GM12878 (cell line): ENCODE measurements around the gene SYNDIG1. TPM values are rescaled to one million over a fixed set of nuclear protein-coding genes. Genes with fewer than 3 reads are reported as not detected.

Source experiments
- ATAC-seq: fragments of 200-7000 bp; cut with Tn5 transposase; 3 replicates; pipeline ENCODE4 v1.9.1; 2020; ENCODE audit warnings: mild to moderate bottlenecking, moderate library complexity
- BruUV-seq: library from RNA; stranded (reverse); fragments of 400-500 nt; replicated peaks from 2 replicates; lab custom pipeline; 2021; lab: Mats Ljungman, UMichigan
- CTCF ChIA-PET: fragments of 300-600 bp; sonication (Branson Sonifier 250); formaldehyde crosslinking; extraction: SDS; loops from one replicate; lab custom pipeline; 2021; ENCODE audit warnings: inconsistent platforms; lab: Yijun Ruan, JAX
- POLR2A ChIA-PET: fragments of 350-600 bp; formaldehyde crosslinking; extraction: SDS; loops from one replicate; lab custom pipeline; 2021; ENCODE audit warnings: inconsistent platforms; lab: Charles Lee
- RAD21 ChIA-PET: fragments of 300-600 bp; sonication (Branson Sonifier 250); formaldehyde crosslinking; loops from one replicate; lab custom pipeline; 2023; ENCODE audit warnings: antibody characterized with exemption; ENCODE audit not compliant: unreplicated experiment; lab: Charles Lee
- SMC1A ChIA-PET: fragments of 300-600 bp; sonication (Branson Sonifier 250); formaldehyde crosslinking; loops from one replicate; lab custom pipeline; 2023; ENCODE audit not compliant: unreplicated experiment, uncharacterized antibody; lab: Charles Lee
- DNase-seq: peaks from one replicate; pipeline ENCODE4 v3.0.0-alpha.2; 2011; ENCODE audit warnings: low read depth, low spot score
- FAIRE-seq: peaks from 3 replicates; lab custom pipeline; 2011; peaks lifted over from hg19 to GRCh38; lab: Jason Lieb, UNC
- H2AFZ ChIP-seq: 2 replicates; pipeline ENCODE4 v1.6.0; 2011; ENCODE audit warnings: low read depth, low read length, control low read depth; ENCODE audit not compliant: control insufficient read depth
- H3K27ac ChIP-seq: 2 replicates; pipeline ENCODE4 v1.5.1; 2011; ENCODE audit warnings: control low read depth; ENCODE audit not compliant: control insufficient read depth, insufficient read depth
- H3K27me3 ChIP-seq, 2 experiments: replicated peaks in 1 of 2; 2 replicates each; pipeline versions ENCODE4 v1.6.0 to v1.6.1; 2011; ENCODE audit warnings: low read length in 1 of 2; ENCODE audit not compliant: control insufficient read depth in 2 of 2, insufficient read depth in 2 of 2
- H3K36me3 ChIP-seq, 2 experiments: 2 replicates each; pipeline ENCODE4 v1.5.1; 2011; ENCODE audit warnings: low read length in 1 of 2; ENCODE audit not compliant: control insufficient read depth in 2 of 2, insufficient read depth in 2 of 2
- H3K4me1 ChIP-seq: 2 replicates; pipeline ENCODE4 v1.6.1; 2011; ENCODE audit warnings: mild to moderate bottlenecking, low read length, moderate library complexity, mixed read lengths; ENCODE audit not compliant: control insufficient read depth, insufficient read depth
- H3K4me2 ChIP-seq: 2 replicates; pipeline ENCODE4 v1.6.0; 2011; ENCODE audit warnings: control low read depth; ENCODE audit not compliant: control insufficient read depth, insufficient read depth
- H3K4me3 ChIP-seq: fragments of 200-600 bp; sonication (generic); 2 replicates; pipeline ENCODE4 v1.5.1; 2016
- H3K79me2 ChIP-seq: 2 replicates; pipeline ENCODE4 v1.6.0; 2011; ENCODE audit warnings: low read length; ENCODE audit not compliant: control insufficient read depth, insufficient read depth
- H3K9ac ChIP-seq: 2 replicates; pipeline ENCODE4 v1.8.0; 2011; ENCODE audit warnings: low read length, control low read depth, mixed read lengths; ENCODE audit not compliant: control insufficient read depth, insufficient read depth
- H3K9me3 ChIP-seq: replicated peaks from 3 replicates; pipeline ENCODE4 v1.5.1; 2011; ENCODE audit warnings: mild to moderate bottlenecking, low read length; ENCODE audit not compliant: control insufficient read depth, insufficient read depth
- H4K20me1 ChIP-seq: 2 replicates; pipeline ENCODE4 v1.6.0; 2011; ENCODE audit not compliant: control insufficient read depth, insufficient read depth
- BCL11A ChIP-seq: IDR thresholded peaks from 2 replicates; pipeline ENCODE4 v1.6.1; 2011; ENCODE audit warnings: low read depth, low read length
- CREM ChIP-seq: IDR thresholded peaks from 2 replicates; pipeline ENCODE4 v1.6.1; 2014; ENCODE audit warnings: antibody characterized with exemption, low read depth
- DPF2 ChIP-seq: fragments of 450-650 bp; IDR thresholded peaks from 2 replicates; pipeline ENCODE4 v1.6.1; 2017; ENCODE audit warnings: mild to moderate bottlenecking
- PML ChIP-seq: IDR thresholded peaks from 2 replicates; pipeline ENCODE4 v1.6.1; 2012; ENCODE audit warnings: low read length, inconsistent platforms
- POLR2AphosphoS5 ChIP-seq: IDR thresholded peaks from 2 replicates; pipeline ENCODE4 v1.6.1; 2011; ENCODE audit warnings: mild to moderate bottlenecking, low read length, inconsistent platforms
- SP1 ChIP-seq: IDR thresholded peaks from one replicate; pipeline ENCODE4 v1.6.1; 2011; ENCODE audit warnings: low read depth, low read length
- TCF12 ChIP-seq: IDR thresholded peaks from 2 replicates; pipeline ENCODE4 v1.6.1; 2011; ENCODE audit warnings: low read depth, mild to moderate bottlenecking, low read length
- ZNF24 ChIP-seq: fragments of 450-650 bp; IDR thresholded peaks from 2 replicates; pipeline ENCODE4 v1.6.1; 2017; ENCODE audit warnings: antibody characterized with exemption, mild to moderate bottlenecking
- WGBS: methylation state at CpG from one replicate; pipeline ENCODE4 v1.1.6; 2016; ENCODE audit warnings: low lambda C conversion rate; ENCODE audit not compliant: insufficient replicate concordance, insufficient coverage; ENCODE audit errors: missing lambda C conversion rate; 5-methylcytosine and 5-hydroxymethylcytosine counted together
- in situ Hi-C: fragments of 300-500 bp; cut with MboI; formaldehyde crosslinking; loops from 9 replicates; pipeline ENCODE4 v1.14.3; 2018; ENCODE audit warnings: mixed read lengths
- intact Hi-C: fragments of 100-400 bp; cut with micrococcal nuclease; formaldehyde crosslinking; loops from one replicate; pipeline ENCODE4 v1.14.2; 2022; ENCODE audit not compliant: unreplicated experiment
- polyA plus RNA-seq, 11 experiments: library from polyadenylated mRNA; depleted of rRNA in 4 of 11; unstranded in 6 of 11; stranded (reverse) in 5 of 11; fragments of >200 nt; fragmentation: Nextera tagmentation in 4 of 11; fragmentation: Illumina TruSeq in 1 of 11; extraction: Ambion mirVana in 4 of 11; extraction: Trizol in 1 of 11; gene quantifications; 1 replicate in 1 of 11; 2 replicates in 10 of 11; pipeline versions ENCODE4 v1.2.1 to v1.2.3, GENCODE V29; 2011 to 2016; ENCODE audit warnings: inconsistent platforms in 2 of 11, missing spikeins in 2 of 11, low read depth in 1 of 11
- total RNA-seq, 4 experiments: library from RNA; depleted of rRNA in 3 of 4; stranded (reverse); fragments of >200 nt in 3 of 4; fragmentation: Illumina TruSeq in 1 of 4; extraction: Trizol in 1 of 4; gene quantifications; 2 replicates each; pipeline versions ENCODE4 v1.2.1 to v1.2.3, GENCODE V29; 2013 to 2021
- TF ChIP-seq, protein P1 (sequence below): fragments of 450-650 bp; IDR thresholded peaks from 2 replicates; pipeline ENCODE4 v1.6.1; 2016; ENCODE audit warnings: mild to moderate bottlenecking, moderate library complexity, borderline replicate concordance
- TF ChIP-seq, protein P2 (sequence below): IDR thresholded peaks from 2 replicates; pipeline ENCODE4 v1.6.1; 2011; ENCODE audit warnings: low read depth, low read length, improper control_type of control experiment, borderline replicate concordance
- TF ChIP-seq, protein P3 (sequence below): fragments of 450-650 bp; IDR thresholded peaks from 2 replicates; pipeline ENCODE4 v1.6.1; 2017; ENCODE audit warnings: low read depth, mild to moderate bottlenecking, moderate library complexity
- TF ChIP-seq, protein P4 (sequence below): fragments of 450-650 bp; IDR thresholded peaks from 2 replicates; pipeline ENCODE4 v1.6.1; 2016; ENCODE audit warnings: mild to moderate bottlenecking
- TF ChIP-seq, protein P5 (sequence below): IDR thresholded peaks from 2 replicates; pipeline ENCODE4 v1.6.1; 2011; ENCODE audit warnings: mild to moderate bottlenecking, low read depth, low read length, moderate library complexity; ENCODE audit not compliant: insufficient replicate concordance

Gene SYNDIG1
- total and polyA plus RNA-seq, 10 of the 15 experiments (the other 5 are each of a cell fraction or from before 2014, with no cell fraction given), result not detected

DNA sequence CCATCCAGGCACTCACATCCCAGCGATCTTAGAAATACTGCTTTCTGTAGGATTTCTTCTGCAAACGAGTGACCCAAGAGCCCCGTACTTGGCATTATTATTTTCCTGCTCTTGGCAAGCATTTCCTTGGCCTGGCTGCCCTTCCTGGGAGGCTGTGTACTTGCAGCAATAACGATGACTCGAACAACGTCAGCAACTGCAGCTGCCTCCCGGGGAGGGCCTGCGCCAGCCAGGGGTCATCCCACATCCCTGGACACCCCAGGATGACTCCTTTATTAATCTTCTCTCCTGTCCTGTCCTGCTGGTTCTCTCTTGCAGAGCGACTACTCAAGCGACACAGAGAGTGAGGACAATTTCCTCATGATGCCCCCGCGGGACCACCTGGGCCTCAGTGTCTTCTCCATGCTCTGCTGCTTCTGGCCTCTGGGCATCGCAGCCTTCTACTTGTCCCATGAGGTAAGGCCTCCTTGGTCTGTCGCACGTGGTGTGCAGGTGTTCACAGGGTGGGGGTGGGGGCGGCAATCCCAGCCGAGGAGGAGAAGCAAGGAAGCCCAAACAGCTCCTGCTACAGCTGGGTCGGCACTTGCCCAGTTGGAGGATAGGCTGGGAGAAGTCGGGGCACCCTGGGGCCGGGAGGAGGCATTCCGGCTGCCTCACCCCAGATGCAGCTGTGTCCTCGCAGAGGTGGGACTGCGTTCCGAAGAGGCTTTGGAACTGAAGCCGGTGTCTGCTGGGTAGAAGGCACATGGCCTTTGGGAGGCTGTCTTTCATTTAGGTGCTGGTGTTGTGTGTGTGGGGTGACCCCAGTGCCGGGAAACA is 115.3 kb downstream of the SYNDIG1 start:
- Histone ChIP-seq H3K4me3 (no peak overlapping the region), H3K79me2 (no peaks in the 10 kb centered on the region), H2AFZ (no peak overlapping the region), H3K4me2 (no peak overlapping the region)
- SMC1A ChIA-PET, result no interaction called here
- TF ChIP-seq POLR2AphosphoS5 (no peak), PML (no peak), CREM (no peak), DPF2 (no peak), SP1 (no peak), TCF12 (no peak), ZNF24 (no peak), BCL11A (no peak)
- TF ChIP-seq, protein P1, sequence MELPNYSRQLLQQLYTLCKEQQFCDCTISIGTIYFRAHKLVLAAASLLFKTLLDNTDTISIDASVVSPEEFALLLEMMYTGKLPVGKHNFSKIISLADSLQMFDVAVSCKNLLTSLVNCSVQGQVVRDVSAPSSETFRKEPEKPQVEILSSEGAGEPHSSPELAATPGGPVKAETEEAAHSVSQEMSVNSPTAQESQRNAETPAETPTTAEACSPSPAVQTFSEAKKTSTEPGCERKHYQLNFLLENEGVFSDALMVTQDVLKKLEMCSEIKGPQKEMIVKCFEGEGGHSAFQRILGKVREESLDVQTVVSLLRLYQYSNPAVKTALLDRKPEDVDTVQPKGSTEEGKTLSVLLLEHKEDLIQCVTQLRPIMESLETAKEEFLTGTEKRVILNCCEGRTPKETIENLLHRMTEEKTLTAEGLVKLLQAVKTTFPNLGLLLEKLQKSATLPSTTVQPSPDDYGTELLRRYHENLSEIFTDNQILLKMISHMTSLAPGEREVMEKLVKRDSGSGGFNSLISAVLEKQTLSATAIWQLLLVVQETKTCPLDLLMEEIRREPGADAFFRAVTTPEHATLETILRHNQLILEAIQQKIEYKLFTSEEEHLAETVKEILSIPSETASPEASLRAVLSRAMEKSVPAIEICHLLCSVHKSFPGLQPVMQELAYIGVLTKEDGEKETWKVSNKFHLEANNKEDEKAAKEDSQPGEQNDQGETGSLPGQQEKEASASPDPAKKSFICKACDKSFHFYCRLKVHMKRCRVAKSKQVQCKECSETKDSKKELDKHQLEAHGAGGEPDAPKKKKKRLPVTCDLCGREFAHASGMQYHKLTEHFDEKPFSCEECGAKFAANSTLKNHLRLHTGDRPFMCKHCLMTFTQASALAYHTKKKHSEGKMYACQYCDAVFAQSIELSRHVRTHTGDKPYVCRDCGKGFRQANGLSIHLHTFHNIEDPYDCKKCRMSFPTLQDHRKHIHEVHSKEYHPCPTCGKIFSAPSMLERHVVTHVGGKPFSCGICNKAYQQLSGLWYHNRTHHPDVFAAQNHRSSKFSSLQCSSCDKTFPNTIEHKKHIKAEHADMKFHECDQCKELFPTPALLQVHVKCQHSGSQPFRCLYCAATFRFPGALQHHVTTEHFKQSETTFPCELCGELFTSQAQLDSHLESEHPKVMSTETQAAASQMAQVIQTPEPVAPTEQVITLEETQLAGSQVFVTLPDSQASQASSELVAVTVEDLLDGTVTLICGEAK, result no peak
- TF ChIP-seq, protein P2, sequence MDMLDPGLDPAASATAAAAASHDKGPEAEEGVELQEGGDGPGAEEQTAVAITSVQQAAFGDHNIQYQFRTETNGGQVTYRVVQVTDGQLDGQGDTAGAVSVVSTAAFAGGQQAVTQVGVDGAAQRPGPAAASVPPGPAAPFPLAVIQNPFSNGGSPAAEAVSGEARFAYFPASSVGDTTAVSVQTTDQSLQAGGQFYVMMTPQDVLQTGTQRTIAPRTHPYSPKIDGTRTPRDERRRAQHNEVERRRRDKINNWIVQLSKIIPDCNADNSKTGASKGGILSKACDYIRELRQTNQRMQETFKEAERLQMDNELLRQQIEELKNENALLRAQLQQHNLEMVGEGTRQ, result no peak
- TF ChIP-seq, protein P3, sequence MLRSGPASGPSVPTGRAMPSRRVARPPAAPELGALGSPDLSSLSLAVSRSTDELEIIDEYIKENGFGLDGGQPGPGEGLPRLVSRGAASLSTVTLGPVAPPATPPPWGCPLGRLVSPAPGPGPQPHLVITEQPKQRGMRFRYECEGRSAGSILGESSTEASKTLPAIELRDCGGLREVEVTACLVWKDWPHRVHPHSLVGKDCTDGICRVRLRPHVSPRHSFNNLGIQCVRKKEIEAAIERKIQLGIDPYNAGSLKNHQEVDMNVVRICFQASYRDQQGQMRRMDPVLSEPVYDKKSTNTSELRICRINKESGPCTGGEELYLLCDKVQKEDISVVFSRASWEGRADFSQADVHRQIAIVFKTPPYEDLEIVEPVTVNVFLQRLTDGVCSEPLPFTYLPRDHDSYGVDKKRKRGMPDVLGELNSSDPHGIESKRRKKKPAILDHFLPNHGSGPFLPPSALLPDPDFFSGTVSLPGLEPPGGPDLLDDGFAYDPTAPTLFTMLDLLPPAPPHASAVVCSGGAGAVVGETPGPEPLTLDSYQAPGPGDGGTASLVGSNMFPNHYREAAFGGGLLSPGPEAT, result no peak
- TF ChIP-seq, protein P4, sequence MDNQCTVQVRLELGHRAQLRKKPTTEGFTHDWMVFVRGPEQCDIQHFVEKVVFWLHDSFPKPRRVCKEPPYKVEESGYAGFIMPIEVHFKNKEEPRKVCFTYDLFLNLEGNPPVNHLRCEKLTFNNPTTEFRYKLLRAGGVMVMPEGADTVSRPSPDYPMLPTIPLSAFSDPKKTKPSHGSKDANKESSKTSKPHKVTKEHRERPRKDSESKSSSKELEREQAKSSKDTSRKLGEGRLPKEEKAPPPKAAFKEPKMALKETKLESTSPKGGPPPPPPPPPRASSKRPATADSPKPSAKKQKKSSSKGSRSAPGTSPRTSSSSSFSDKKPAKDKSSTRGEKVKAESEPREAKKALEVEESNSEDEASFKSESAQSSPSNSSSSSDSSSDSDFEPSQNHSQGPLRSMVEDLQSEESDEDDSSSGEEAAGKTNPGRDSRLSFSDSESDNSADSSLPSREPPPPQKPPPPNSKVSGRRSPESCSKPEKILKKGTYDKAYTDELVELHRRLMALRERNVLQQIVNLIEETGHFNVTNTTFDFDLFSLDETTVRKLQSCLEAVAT, result no peak
- TF ChIP-seq, protein P5, sequence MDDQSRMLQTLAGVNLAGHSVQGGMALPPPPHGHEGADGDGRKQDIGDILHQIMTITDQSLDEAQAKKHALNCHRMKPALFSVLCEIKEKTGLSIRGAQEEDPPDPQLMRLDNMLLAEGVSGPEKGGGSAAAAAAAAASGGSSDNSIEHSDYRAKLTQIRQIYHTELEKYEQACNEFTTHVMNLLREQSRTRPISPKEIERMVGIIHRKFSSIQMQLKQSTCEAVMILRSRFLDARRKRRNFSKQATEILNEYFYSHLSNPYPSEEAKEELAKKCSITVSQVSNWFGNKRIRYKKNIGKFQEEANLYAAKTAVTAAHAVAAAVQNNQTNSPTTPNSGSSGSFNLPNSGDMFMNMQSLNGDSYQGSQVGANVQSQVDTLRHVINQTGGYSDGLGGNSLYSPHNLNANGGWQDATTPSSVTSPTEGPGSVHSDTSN, result no peak
- TF ChIP-seq, all 136 proteins: peak for 0
- H3K27me3 ChIP-seq, result no peaks in the 10 kb centered on the region; a peak in 1 of 4 replicates
- intact Hi-C loops, result no loop called here
- CTCF ChIA-PET, result no interaction called here
- H3K4me1 ChIP-seq, result no peaks in the 10 kb centered on the region
- FAIRE-seq, result no peak
- H3K36me3 ChIP-seq, result no peaks in the 10 kb centered on the region
- no peak overlapping the region for H3K27ac ChIP-seq
- no peaks in the 10 kb centered on the region; the same call in 1 of the 2 replicates for H4K20me1 ChIP-seq
- ATAC-seq, result no peak
- H3K9ac ChIP-seq, result no peak overlapping the region
- no peak for DNase-seq
- BruUV-seq, result no TSS peak
- no peaks in the 10 kb centered on the region for H3K9me3 ChIP-seq
- in situ Hi-C loops, result no loop called here
- POLR2A ChIA-PET, result no interaction called here
- 20% methylated on average over 26 of the region's 26 CpGs for WGBS
- RAD21 ChIA-PET, result no interaction called here
